ENCODE results near the gene BAZ2B.

DNA sequence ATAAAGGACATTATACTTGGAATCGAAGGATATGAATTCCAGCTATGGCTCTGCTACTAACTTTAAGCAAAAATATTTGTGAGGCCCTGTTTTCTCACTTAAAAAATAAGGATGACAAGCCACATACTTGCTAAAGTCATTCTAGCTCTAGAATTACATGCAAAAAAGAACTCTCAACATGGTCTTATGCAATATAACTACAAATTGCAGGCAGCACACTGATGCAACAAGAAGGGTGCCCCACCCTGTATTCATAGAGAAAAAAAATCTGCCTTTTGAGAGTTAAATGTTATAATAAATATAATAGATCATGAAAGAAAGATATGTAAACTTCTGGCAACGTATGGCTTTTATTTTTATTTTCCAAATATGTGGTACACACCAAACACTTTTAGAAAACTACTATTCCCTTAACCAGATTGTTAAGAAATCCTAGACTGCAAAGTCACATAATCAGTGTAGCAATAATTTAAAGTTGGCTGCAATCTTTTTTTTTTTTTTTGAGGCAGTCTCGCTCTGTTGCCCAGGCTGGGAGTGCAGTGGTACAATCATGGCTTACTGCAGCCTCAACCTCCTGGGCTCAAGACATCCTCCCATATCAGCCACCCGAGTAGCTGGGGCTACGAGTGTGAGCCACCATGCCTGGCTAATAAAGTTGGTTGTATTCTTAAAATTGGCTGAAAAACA is 289.6 kb downstream of the BAZ2B start:
- TF ChIP-seq CTCF (IDR thresholded peaks at IDR 0.05) (no peak), POLR2A (IDR thresholded peaks at IDR 0.05) (no peak)

Data from adrenal gland (tissue), 5 donors.